Measurements from ENCODE around the gene MACIR.

Gene MACIR

GRCh38 chr5:103298607-103299188, 40.1 kb downstream of the MACIR start:
- TF ChIP-seq CTCF (IDR thresholded peaks at IDR 0.05; ENCODE audit: low read depth, low read length) (no peak), MYC (IDR thresholded peaks at IDR 0.05; ENCODE audit: low read depth, low read length) (no peak), MAX (IDR thresholded peaks at IDR 0.05; ENCODE audit: low read depth, low read length) (no peak), POLR2A (IDR thresholded peaks at IDR 0.05; ENCODE audit: extremely low read depth, insufficient read length) (no peak)
- no peak for DNase-seq (ENCODE audit: low read depth)
- no peak overlapping the region for H3K4me3 ChIP-seq (ENCODE audit: low read depth, low read length)

GRCh38 chr5:103305809-103306208, 47.2 kb downstream of the MACIR start:
- H3K4me3 ChIP-seq (ENCODE audit: low read depth, low read length), result no peak overlapping the region
- TF ChIP-seq CTCF (IDR thresholded peaks at IDR 0.05; ENCODE audit: low read depth, low read length), result no peak
- TF ChIP-seq POLR2A (IDR thresholded peaks at IDR 0.05; ENCODE audit: extremely low read depth, insufficient read length), result no peak
- no peak for TF ChIP-seq MYC (IDR thresholded peaks at IDR 0.05; ENCODE audit: low read depth, low read length)
- TF ChIP-seq MAX (IDR thresholded peaks at IDR 0.05; ENCODE audit: low read depth, low read length), result no peak
- no peak for DNase-seq (ENCODE audit: low read depth)

- DNase-seq (ENCODE audit: low read depth), result no peak
- TF ChIP-seq MYC (IDR thresholded peaks at IDR 0.05; ENCODE audit: low read depth, low read length) (no peak), POLR2A (IDR thresholded peaks at IDR 0.05; ENCODE audit: extremely low read depth, insufficient read length) (no peak), MAX (IDR thresholded peaks at IDR 0.05; ENCODE audit: low read depth, low read length) (no peak), CTCF (IDR thresholded peaks at IDR 0.05; ENCODE audit: low read depth, low read length) (no peak)
- no peak overlapping the region for H3K4me3 ChIP-seq (ENCODE audit: low read depth, low read length)
Observed at GRCh38 chr5:103307470-103307869, 48.9 kb downstream of the MACIR start.

- no peak for TF ChIP-seq POLR2A (IDR thresholded peaks at IDR 0.05; ENCODE audit: extremely low read depth, insufficient read length)
- TF ChIP-seq MAX (IDR thresholded peaks at IDR 0.05; ENCODE audit: low read depth, low read length), result no peak
- TF ChIP-seq MYC (IDR thresholded peaks at IDR 0.05; ENCODE audit: low read depth, low read length), result no peak
- TF ChIP-seq CTCF (IDR thresholded peaks at IDR 0.05; ENCODE audit: low read depth, low read length), result no peak
- H3K4me3 ChIP-seq (ENCODE audit: low read depth, low read length), result no peak overlapping the region
- DNase-seq (ENCODE audit: low read depth), result no peak
Observed at GRCh38 chr5:103308774-103309173, 50.2 kb downstream of the MACIR start.

- DNase-seq (ENCODE audit: low read depth), result no peak
- no peak for TF ChIP-seq MAX (IDR thresholded peaks at IDR 0.05; ENCODE audit: low read depth, low read length)
- no peak overlapping the region for H3K4me3 ChIP-seq (ENCODE audit: low read depth, low read length)
Observed at GRCh38 chr5:103313056-103313455, 54.5 kb downstream of the MACIR start.

- no peak for DNase-seq (ENCODE audit: low read depth)
- no peak overlapping the region for H3K4me3 ChIP-seq (ENCODE audit: low read depth, low read length)
- TF ChIP-seq CTCF (IDR thresholded peaks at IDR 0.05; ENCODE audit: low read depth, low read length) (no peak), POLR2A (IDR thresholded peaks at IDR 0.05; ENCODE audit: extremely low read depth, insufficient read length) (no peak), MAX (IDR thresholded peaks at IDR 0.05; ENCODE audit: low read depth, low read length) (no peak), MYC (IDR thresholded peaks at IDR 0.05; ENCODE audit: low read depth, low read length) (no peak)
Observed at GRCh38 chr5:103315455-103315854, 56.9 kb downstream of the MACIR start.

All from NB4 (cell line).